Measurements from ENCODE around the gene PAQR5. TPM values are rescaled to one million over a fixed set of nuclear protein-coding genes. Genes with fewer than 3 reads are reported as not detected.
A peak's percentile ranks its signal among the peaks of the same experiment; 100 is the strongest.

The PAQR5 gene, protein sequence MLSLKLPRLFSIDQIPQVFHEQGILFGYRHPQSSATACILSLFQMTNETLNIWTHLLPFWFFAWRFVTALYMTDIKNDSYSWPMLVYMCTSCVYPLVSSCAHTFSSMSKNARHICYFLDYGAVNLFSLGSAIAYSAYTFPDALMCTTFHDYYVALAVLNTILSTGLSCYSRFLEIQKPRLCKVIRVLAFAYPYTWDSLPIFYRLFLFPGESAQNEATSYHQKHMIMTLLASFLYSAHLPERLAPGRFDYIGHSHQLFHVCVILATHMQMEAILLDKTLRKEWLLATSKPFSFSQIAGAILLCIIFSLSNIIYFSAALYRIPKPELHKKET
- not detected in 2 replicates for total RNA-seq (2014; rRNA removed; shearing (Covaris generic); ENCODE audit: low replicate concordance)

DNA sequence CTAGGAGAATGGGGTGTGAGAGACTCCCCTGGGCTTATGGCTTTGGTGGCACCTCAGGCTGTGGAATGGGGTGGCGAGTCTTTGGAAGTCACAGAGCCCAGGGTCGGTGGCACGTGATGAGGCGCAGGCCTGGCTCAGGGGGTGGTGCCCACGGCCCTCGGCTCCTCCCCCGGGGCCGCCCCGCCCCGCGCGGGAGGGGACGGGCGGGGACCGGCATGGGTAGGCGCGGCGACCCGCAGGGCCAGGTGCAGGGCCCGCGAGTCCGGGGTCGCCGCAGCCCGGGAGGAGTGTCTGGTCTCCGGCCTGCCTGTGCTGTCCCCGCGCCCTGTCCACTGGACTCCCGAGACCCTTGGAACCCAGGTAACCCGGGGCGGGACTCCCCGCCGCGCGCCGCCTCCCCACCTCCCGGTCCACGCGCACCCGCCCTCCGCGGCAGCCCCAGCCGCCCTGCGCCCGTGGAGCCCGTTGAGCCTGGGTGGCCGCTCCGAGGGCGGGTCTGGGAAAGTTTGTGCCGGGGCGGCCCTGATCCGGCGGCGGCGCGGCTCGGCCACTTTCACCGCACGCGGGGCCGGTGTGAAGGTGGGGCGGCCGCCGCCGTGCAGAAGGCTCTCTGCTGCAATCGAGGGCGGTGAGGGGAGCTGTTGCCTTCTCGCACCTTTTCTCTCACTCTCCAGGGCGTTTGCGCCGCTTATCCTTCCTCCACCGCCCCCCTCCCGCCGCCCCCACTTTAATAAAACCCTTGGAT is at the start of gene PAQR5:
PAQR5 (plus strand) TSS at position 216 of the 745 bp plus-strand sequence. CDS start 61,169 bp downstream, outside the sequence.
- no peak for DNase-seq
- H3K9ac ChIP-seq (ENCODE audit: low read length) = no peak within 1 kb of the TSS

DNA sequence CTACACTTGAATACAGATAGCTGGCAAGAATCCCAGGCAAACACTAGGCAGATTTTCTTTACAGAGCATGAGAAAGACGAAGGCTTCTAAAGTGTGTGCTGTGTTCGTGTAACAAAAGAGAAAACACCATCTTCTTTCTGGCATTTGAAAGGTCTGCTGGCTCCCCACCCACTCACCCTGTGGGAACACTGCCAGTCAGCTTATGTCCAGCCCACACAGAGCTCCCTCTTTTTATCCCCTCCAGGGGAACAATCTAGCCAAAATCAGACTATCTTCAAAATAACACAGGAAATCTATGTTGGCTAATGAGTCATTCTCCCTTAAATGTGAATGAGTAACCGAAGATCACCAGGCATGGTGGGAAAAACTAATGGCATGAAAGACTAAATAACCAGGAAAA is 45.6 kb upstream of the PAQR5 start:
- Histone ChIP-seq H3K9me3 (ENCODE audit: low read length) (no peaks in the 10 kb centered on the region), H3K4me2 (ENCODE audit: low read depth, low read length, poor library complexity, severe bottlenecking) (no peak overlapping the region), H3K27ac (ENCODE audit: low read length) (no peak overlapping the region), H4K20me1 (ENCODE audit: insufficient read depth, low read depth, low read length) (no peaks in the 10 kb centered on the region), H3K27me3 (ENCODE audit: low read length) (no peaks in the 10 kb centered on the region), H3K4me3 (ENCODE audit: low read length) (no peak overlapping the region), H3K79me2 (ENCODE audit: low read length) (no peaks in the 10 kb centered on the region), H3K9me2 (replicated peaks; ENCODE audit: insufficient read depth, low read length) (no peaks in the 10 kb centered on the region), H2AFZ (ENCODE audit: low read length) (no peak overlapping the region), H3K36me3 (ENCODE audit: insufficient read depth, low read length) (no peaks in the 10 kb centered on the region), H3K9ac (ENCODE audit: low read length) (no peak overlapping the region), H3K4me1 (ENCODE audit: low read length) (no peaks in the 10 kb centered on the region)
- no peak for DNase-seq

More for the DNA sequence above, at the start of gene PAQR5:
- Histone ChIP-seq H3K9me2 (replicated peaks; ENCODE audit: insufficient read depth, low read length) (no peaks in the 10 kb centered on the region), H3K4me3 (ENCODE audit: low read length) (no peak within 1 kb of the TSS), H3K27me3 (ENCODE audit: low read length) (no peaks in the 10 kb centered on the region), H3K9me3 (ENCODE audit: low read length) (no peaks in the 10 kb centered on the region), H3K4me2 (ENCODE audit: low read depth, low read length, poor library complexity, severe bottlenecking) (no peak within 1 kb of the TSS), H3K27ac (ENCODE audit: low read length) (no peak within 1 kb of the TSS), H3K4me1 (ENCODE audit: low read length) (no peaks in the 10 kb centered on the region), H3K79me2 (ENCODE audit: low read length) (no peaks in the 10 kb centered on the region), H4K20me1 (ENCODE audit: insufficient read depth, low read depth, low read length) (no peaks in the 10 kb centered on the region), H2AFZ (ENCODE audit: low read length) (no peak within 1 kb of the TSS), H3K36me3 (ENCODE audit: insufficient read depth, low read length) (no peaks in the 10 kb centered on the region)

DNA sequence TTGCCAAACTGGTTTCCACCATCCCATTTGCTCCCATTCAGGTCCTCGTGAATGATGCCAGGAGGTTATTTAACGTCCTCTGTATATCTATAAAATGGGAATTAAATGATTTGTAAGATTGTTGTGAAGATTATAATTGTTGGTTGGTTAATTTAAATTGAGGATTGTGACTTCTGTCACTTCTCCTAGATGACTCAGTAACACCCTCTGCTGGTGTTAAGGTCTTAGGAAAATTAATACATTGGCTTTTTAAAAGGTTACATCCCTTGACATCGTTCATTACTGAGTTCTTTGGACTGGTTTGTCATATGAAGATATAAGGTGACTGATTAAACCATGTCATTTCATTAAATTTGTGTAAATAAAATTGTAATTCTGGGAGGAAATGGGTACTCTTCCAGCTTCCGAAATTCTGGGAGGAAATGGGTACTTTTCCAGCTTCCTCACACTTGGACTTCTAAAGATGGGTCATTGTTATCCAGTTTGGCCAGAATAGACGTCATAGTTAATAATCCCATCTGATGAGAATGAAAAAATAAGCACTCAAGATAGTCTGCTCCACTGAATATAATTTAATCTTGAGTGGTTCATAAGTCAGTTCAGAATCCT is 33.3 kb upstream of the PAQR5 start:
- Histone ChIP-seq H3K4me1 (ENCODE audit: low read length) (no peaks in the 10 kb centered on the region), H4K20me1 (ENCODE audit: insufficient read depth, low read depth, low read length) (no peaks in the 10 kb centered on the region), H3K4me2 (ENCODE audit: low read depth, low read length, poor library complexity, severe bottlenecking) (no peak overlapping the region), H3K9me3 (ENCODE audit: low read length) (no peaks in the 10 kb centered on the region), H3K9me2 (replicated peaks; ENCODE audit: insufficient read depth, low read length) (no peaks in the 10 kb centered on the region), H3K27me3 (ENCODE audit: low read length) (no peaks in the 10 kb centered on the region), H2AFZ (ENCODE audit: low read length) (no peak overlapping the region), H3K9ac (ENCODE audit: low read length) (no peak overlapping the region), H3K27ac (ENCODE audit: low read length) (no peak overlapping the region), H3K36me3 (ENCODE audit: insufficient read depth, low read length) (no peaks in the 10 kb centered on the region), H3K4me3 (ENCODE audit: low read length) (no peak overlapping the region), H3K79me2 (ENCODE audit: low read length) (no peaks in the 10 kb centered on the region)
- DNase-seq = peak; percentile 67

DNA sequence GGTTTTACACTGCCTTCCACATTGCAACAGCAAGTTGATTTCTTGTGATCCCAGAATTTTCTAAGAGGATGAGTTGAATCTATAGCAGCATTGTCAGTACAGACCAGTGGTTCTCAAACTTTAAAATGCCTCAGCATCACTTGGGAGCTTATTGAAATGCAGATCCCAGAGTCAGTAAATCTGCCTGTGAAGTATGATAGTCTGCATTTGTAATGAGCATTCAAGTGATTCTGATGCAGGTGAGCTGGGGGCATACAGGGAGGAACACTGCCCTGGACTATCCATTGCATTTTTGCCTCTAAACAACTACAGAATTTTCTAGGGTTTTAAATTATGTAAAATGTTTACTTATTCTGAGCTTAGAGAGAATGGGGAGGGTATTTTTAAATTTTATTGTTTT is 27.5 kb upstream of the PAQR5 start:
- no peaks in the 10 kb centered on the region for H3K79me2 ChIP-seq (ENCODE audit: low read length)
- no peak overlapping the region for H2AFZ ChIP-seq (ENCODE audit: low read length)
- no peak overlapping the region for H3K9ac ChIP-seq (ENCODE audit: low read length)
- H3K9me3 ChIP-seq (ENCODE audit: low read length) = no peaks in the 10 kb centered on the region
- no peak overlapping the region for H3K4me2 ChIP-seq (ENCODE audit: low read depth, low read length, poor library complexity, severe bottlenecking)
- no peak for DNase-seq
- no peaks in the 10 kb centered on the region for H3K27me3 ChIP-seq (ENCODE audit: low read length)
- H3K9me2 ChIP-seq (replicated peaks; ENCODE audit: insufficient read depth, low read length) = no peaks in the 10 kb centered on the region
- H3K4me3 ChIP-seq (ENCODE audit: low read length) = no peak overlapping the region
- H4K20me1 ChIP-seq (ENCODE audit: insufficient read depth, low read depth, low read length) = no peaks in the 10 kb centered on the region
- H3K4me1 ChIP-seq (ENCODE audit: low read length) = no peaks in the 10 kb centered on the region
- H3K27ac ChIP-seq (ENCODE audit: low read length) = no peak overlapping the region
- H3K36me3 ChIP-seq (ENCODE audit: insufficient read depth, low read length) = no peaks in the 10 kb centered on the region

DNA sequence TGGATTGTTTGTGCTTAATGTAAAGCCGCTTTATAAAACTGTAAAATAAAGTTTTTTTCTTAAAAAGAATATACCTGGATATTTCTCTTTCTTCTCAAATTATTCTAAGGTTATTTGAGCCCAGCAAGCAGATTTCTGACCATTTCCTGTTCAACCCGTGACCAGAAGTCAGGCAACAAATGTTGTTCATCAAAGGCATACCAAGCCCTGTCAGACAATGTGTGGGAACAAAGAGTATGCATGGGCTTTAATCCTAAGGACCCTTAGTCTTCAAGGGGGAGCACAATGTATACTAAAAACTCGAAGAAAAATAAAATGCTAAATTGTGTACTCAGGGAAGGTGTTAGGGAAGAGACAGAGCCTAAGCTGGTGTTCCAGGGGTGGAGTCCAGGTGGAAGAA is 26.6 kb upstream of the PAQR5 start:
- Histone ChIP-seq H3K4me2 (ENCODE audit: low read depth, low read length, poor library complexity, severe bottlenecking) (no peak overlapping the region), H3K9me2 (replicated peaks; ENCODE audit: insufficient read depth, low read length) (no peaks in the 10 kb centered on the region), H3K4me3 (ENCODE audit: low read length) (no peak overlapping the region), H3K27ac (ENCODE audit: low read length) (no peak overlapping the region), H3K27me3 (ENCODE audit: low read length) (no peaks in the 10 kb centered on the region), H3K79me2 (ENCODE audit: low read length) (no peaks in the 10 kb centered on the region), H3K9ac (ENCODE audit: low read length) (no peak overlapping the region), H2AFZ (ENCODE audit: low read length) (no peak overlapping the region), H3K36me3 (ENCODE audit: insufficient read depth, low read length) (no peaks in the 10 kb centered on the region), H3K4me1 (ENCODE audit: low read length) (no peaks in the 10 kb centered on the region), H3K9me3 (ENCODE audit: low read length) (no peaks in the 10 kb centered on the region), H4K20me1 (ENCODE audit: insufficient read depth, low read depth, low read length) (no peaks in the 10 kb centered on the region)
- no peak for DNase-seq

DNA sequence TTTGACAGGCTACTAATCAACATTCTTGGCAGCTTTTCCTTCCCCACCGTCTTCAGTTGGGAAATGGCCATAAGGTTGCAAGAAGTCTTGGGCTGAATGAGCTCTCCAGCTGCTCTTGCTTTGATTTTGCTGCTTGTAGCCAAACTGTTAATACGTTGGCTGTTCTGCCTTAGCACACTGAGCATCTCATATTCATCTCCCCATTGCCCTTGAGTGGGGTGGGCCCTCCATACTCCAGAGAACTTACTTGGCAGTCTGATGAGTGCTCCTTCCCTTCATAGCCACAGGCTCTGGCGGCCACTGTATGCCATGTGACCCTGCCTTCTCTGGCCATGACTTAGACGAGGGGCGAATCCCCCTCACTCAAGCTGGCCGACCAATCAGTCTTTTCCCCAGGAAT is 25.8 kb upstream of the PAQR5 start:
- Histone ChIP-seq H3K9me3 (ENCODE audit: low read length) (no peaks in the 10 kb centered on the region), H3K36me3 (ENCODE audit: insufficient read depth, low read length) (no peaks in the 10 kb centered on the region), H3K9ac (ENCODE audit: low read length) (no peak overlapping the region), H3K79me2 (ENCODE audit: low read length) (no peaks in the 10 kb centered on the region), H4K20me1 (ENCODE audit: insufficient read depth, low read depth, low read length) (no peaks in the 10 kb centered on the region), H2AFZ (ENCODE audit: low read length) (no peak overlapping the region), H3K27me3 (ENCODE audit: low read length) (no peaks in the 10 kb centered on the region), H3K4me3 (ENCODE audit: low read length) (no peak overlapping the region), H3K4me2 (ENCODE audit: low read depth, low read length, poor library complexity, severe bottlenecking) (no peak overlapping the region), H3K9me2 (replicated peaks; ENCODE audit: insufficient read depth, low read length) (no peaks in the 10 kb centered on the region), H3K27ac (ENCODE audit: low read length) (no peak overlapping the region), H3K4me1 (ENCODE audit: low read length) (no peaks in the 10 kb centered on the region)
- no peak for DNase-seq

DNA sequence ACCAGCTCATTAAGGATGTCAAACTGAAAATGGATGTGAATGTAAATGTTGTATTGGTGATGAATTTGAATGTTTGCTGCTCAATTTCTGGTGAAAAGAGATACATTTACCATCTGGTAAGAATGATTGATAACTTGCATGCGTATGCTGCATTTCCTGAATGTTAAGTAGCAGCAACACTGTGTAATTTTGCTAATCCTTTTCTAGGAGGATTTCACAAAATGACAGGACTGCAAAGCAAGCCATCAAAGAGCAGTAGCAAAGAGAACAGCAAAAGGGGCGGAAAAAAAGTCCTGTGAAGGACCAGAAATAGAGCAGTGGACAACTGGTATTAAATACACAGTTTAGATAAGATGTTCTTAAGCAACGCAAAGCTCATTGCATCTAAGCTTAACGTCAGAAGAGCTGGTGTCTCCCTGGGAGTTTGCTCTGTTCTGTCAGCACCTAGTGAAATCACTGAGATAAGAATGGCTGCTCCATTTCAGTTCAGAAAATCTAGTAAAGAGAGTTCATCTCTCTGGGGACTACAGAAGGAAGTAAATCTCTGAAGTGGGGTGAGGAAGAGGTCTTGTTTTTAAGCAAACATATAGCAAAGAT is 23.5 kb upstream of the PAQR5 start:
- Histone ChIP-seq H4K20me1 (ENCODE audit: insufficient read depth, low read depth, low read length) (no peaks in the 10 kb centered on the region), H3K27me3 (ENCODE audit: low read length) (no peaks in the 10 kb centered on the region), H3K9me3 (ENCODE audit: low read length) (no peaks in the 10 kb centered on the region), H3K9ac (ENCODE audit: low read length) (no peak overlapping the region), H2AFZ (ENCODE audit: low read length) (no peak overlapping the region), H3K9me2 (replicated peaks; ENCODE audit: insufficient read depth, low read length) (no peaks in the 10 kb centered on the region), H3K79me2 (ENCODE audit: low read length) (no peaks in the 10 kb centered on the region), H3K4me1 (ENCODE audit: low read length) (no peaks in the 10 kb centered on the region), H3K4me3 (ENCODE audit: low read length) (no peak overlapping the region), H3K36me3 (ENCODE audit: insufficient read depth, low read length) (no peaks in the 10 kb centered on the region), H3K27ac (ENCODE audit: low read length) (no peak overlapping the region), H3K4me2 (ENCODE audit: low read depth, low read length, poor library complexity, severe bottlenecking) (no peak overlapping the region)
- DNase-seq = no peak

Data from Karpas-422 (cell line).